K562 (cell line): ENCODE measurements around the gene LGALS7B. TPM values are rescaled to one million over a fixed set of nuclear protein-coding genes. Genes with fewer than 3 reads are reported as not detected.
A peak's percentile ranks its signal among the peaks of the same experiment; 100 is the strongest.
"Not testable (repeated sequence)": the region's sequence is repeated elsewhere in the genome, so short reads cannot be mapped to it uniquely, and the experiment has no call there.

Source experiments
- ATAC-seq: fragments of 200-7000 bp; cut with Tn5 transposase; 3 replicates; pipeline ENCODE4 v1.9.1; 2020; ENCODE audit warnings: moderate library complexity
- BruUV-seq: library from RNA; stranded (reverse); fragments of 400-500 nt; replicated peaks from 2 replicates; lab custom pipeline; 2021; lab: Mats Ljungman, UMichigan
- CTCF ChIA-PET: fragments of 300-600 bp; formaldehyde crosslinking; extraction: SDS; loops from one replicate; lab custom pipeline; 2021; ENCODE audit warnings: low intra/inter-chr PET ratio; lab: Yijun Ruan, JAX
- POLR2A ChIA-PET: fragments of 300-600, 350-650 bp; sonication (Branson Sonifier 250); formaldehyde crosslinking; extraction: SDS; loops from one replicate; lab custom pipeline; 2021; ENCODE audit warnings: antibody characterized with exemption, inconsistent platforms; lab: Yijun Ruan, JAX
- DNase-seq, 4 experiments: peaks; one replicate each; pipeline versions ENCODE4 v3.0.0 to v3.0.0-alpha.2; 2011 to 2018; ENCODE audit warnings: low spot score in 3 of 4, mixed read lengths in 3 of 4; ENCODE audit errors: extremely low read depth in 1 of 4
- FAIRE-seq: peaks from 2 replicates; lab custom pipeline; 2011; peaks lifted over from hg19 to GRCh38; lab: Jason Lieb, UNC
- H2AFZ ChIP-seq: 2 replicates; pipeline ENCODE4 v1.6.0; 2011; ENCODE audit warnings: low read depth, low read length, control low read depth, inconsistent platforms
- H3K27ac ChIP-seq: fragments of 200-600 bp; 3 replicates; pipeline ENCODE4 v1.8.0; 2011; ENCODE audit warnings: low read depth, mild to moderate bottlenecking, control low read depth, inconsistent platforms, low read length, moderate library complexity, mixed read lengths; ENCODE audit errors: extremely low read depth
- H3K27me3 ChIP-seq, 2 experiments: fragments of 300-600 bp in 1 of 2; 2 replicates in 1 of 2; 3 replicates in 1 of 2; pipeline versions ENCODE4 v1.6.0 to v1.8.0; 2011; ENCODE audit warnings: inconsistent platforms in 2 of 2, low read length in 2 of 2, mild to moderate bottlenecking in 1 of 2, mixed read lengths in 1 of 2, moderate library complexity in 1 of 2; ENCODE audit not compliant: control insufficient read depth in 2 of 2, insufficient read depth in 2 of 2
- H3K36me3 ChIP-seq: fragments of 300-600 bp; 3 replicates; pipeline ENCODE4 v1.8.0; 2011; ENCODE audit warnings: mild to moderate bottlenecking, low read length, inconsistent platforms; ENCODE audit not compliant: control insufficient read depth, insufficient read depth
- H3K4me1 ChIP-seq, 2 experiments: fragments of 200-600 bp in 1 of 2; replicated peaks in 1 of 2; 2 replicates in 1 of 2; 3 replicates in 1 of 2; pipeline versions ENCODE4 v1.5.1 to v1.8.0; 2011; ENCODE audit warnings: inconsistent platforms in 2 of 2, low read length in 2 of 2, mild to moderate bottlenecking in 1 of 2, mixed read lengths in 1 of 2, moderate library complexity in 1 of 2; ENCODE audit not compliant: control insufficient read depth in 2 of 2, insufficient read depth in 2 of 2
- H3K4me2 ChIP-seq: 2 replicates; pipeline ENCODE4 v1.6.1; 2011; ENCODE audit warnings: low read length, control low read depth, inconsistent platforms, mixed read lengths; ENCODE audit not compliant: insufficient read depth
- H3K4me3 ChIP-seq: fragments of 200-600 bp; sonication (generic), shearing (Covaris generic); 2 replicates; pipeline ENCODE4 v1.5.1; 2016; ENCODE audit warnings: control low read depth, inconsistent platforms
- H3K79me2 ChIP-seq: fragments of 200-600 bp; 3 replicates; pipeline ENCODE4 v1.8.0; 2011; ENCODE audit warnings: low read length, inconsistent platforms; ENCODE audit not compliant: control insufficient read depth, insufficient read depth
- H3K9ac ChIP-seq, 2 experiments: 2 replicates each; pipeline versions ENCODE4 v1.6.0 to v1.6.1; 2011; ENCODE audit warnings: low read depth in 2 of 2, low read length in 2 of 2, control low read depth in 1 of 2, inconsistent platforms in 1 of 2, mild to moderate bottlenecking in 1 of 2, mixed read lengths in 1 of 2; ENCODE audit not compliant: insufficient read depth in 1 of 2
- H3K9me1 ChIP-seq: one replicate; pipeline ENCODE4 v1.6.0; 2011; ENCODE audit warnings: inconsistent platforms, mild to moderate bottlenecking, low read length, moderate library complexity; ENCODE audit not compliant: control insufficient read depth, insufficient read depth
- H3K9me3 ChIP-seq: replicated peaks from 2 replicates; pipeline ENCODE4 v1.5.1; 2011; ENCODE audit warnings: low read depth, low read length, inconsistent platforms; ENCODE audit not compliant: control insufficient read depth, insufficient read depth
- H4K20me1 ChIP-seq: replicated peaks from 2 replicates; pipeline ENCODE4 v1.6.1; 2011; ENCODE audit warnings: low read length, inconsistent platforms, mixed read lengths; ENCODE audit not compliant: control insufficient read depth, insufficient read depth
- HLTF ChIP-seq: fragments of 450-650 bp; IDR thresholded peaks from 2 replicates; pipeline ENCODE4 v1.6.1; 2016
- POLR2G ChIP-seq: fragments of 200-400 bp; formaldehyde crosslinking; IDR thresholded peaks from 2 replicates; pipeline ENCODE4 v1.6.1; 2017; ENCODE audit warnings: low read depth, mild to moderate bottlenecking, antibody characterized with exemption, low read length, moderate library complexity
- RBFOX2 ChIP-seq: fragments of 200-400 bp; formaldehyde crosslinking; IDR thresholded peaks from 2 replicates; pipeline ENCODE4 v1.6.1; 2017; ENCODE audit warnings: low read depth, mild to moderate bottlenecking, low read length, moderate library complexity
- RBM22 ChIP-seq: fragments of 200-400 bp; formaldehyde crosslinking; IDR thresholded peaks from 2 replicates; pipeline ENCODE4 v1.6.1; 2018; ENCODE audit warnings: low read length, low read depth; ENCODE audit not compliant: poor library complexity, severe bottlenecking
- WGBS: fragments of 100-300 bp; shearing (Covaris generic); methylation state at CpG from one replicate; pipeline ENCODE4 v1.1.6; 2016; ENCODE audit warnings: low coverage, mixed read lengths; ENCODE audit not compliant: insufficient coverage; ENCODE audit errors: missing lambda C conversion rate; 5-methylcytosine and 5-hydroxymethylcytosine counted together
- in situ Hi-C: fragments of 300-500 bp; cut with MboI; formaldehyde crosslinking; loops from 4 replicates; pipeline ENCODE4 v1.15.0; 2018; ENCODE audit warnings: inconsistent platforms, mixed read lengths
- intact Hi-C: fragments of 100-400 bp; cut with micrococcal nuclease; formaldehyde crosslinking; loops from 2 replicates; pipeline ENCODE4 v1.14.2; 2022
- polyA plus RNA-seq, 8 experiments: library from polyadenylated mRNA; depleted of rRNA in 4 of 8; stranded (reverse) in 5 of 8; unstranded in 3 of 8; fragments of >200 nt; fragmentation: Nextera tagmentation in 2 of 8; fragmentation: Illumina TruSeq in 1 of 8; extraction: Ambion mirVana in 2 of 8; extraction: Trizol in 1 of 8; gene quantifications; 2 replicates each; pipeline versions ENCODE4 v1.2.1 to v1.2.3, GENCODE V29; 2011 to 2014; ENCODE audit warnings: inconsistent platforms in 1 of 8, missing spikeins in 1 of 8
- total RNA-seq, 7 experiments: library from RNA; depleted of rRNA in 6 of 7; stranded (reverse); fragments of >200 nt in 6 of 7; fragmentation: Illumina TruSeq in 2 of 7; extraction: Trizol in 2 of 7; gene quantifications; 2 replicates each; pipeline versions ENCODE4 v1.2.1 to v1.2.3, GENCODE V29; 2011 to 2021; ENCODE audit warnings: low replicate concordance in 1 of 7
- TF ChIP-seq, protein P1 (sequence below): sonication (generic); formaldehyde crosslinking; IDR thresholded peaks from 2 replicates; pipeline ENCODE4 v1.8.0; 2022; ENCODE audit warnings: missing genetic modification reagents, mild to moderate bottlenecking, moderate library complexity, borderline replicate concordance

Gene LGALS7B
- total and polyA plus RNA-seq, 9 of the 15 experiments (the other 6 are each of a cell fraction or from before 2014, with no cell fraction given): not detected

DNA sequence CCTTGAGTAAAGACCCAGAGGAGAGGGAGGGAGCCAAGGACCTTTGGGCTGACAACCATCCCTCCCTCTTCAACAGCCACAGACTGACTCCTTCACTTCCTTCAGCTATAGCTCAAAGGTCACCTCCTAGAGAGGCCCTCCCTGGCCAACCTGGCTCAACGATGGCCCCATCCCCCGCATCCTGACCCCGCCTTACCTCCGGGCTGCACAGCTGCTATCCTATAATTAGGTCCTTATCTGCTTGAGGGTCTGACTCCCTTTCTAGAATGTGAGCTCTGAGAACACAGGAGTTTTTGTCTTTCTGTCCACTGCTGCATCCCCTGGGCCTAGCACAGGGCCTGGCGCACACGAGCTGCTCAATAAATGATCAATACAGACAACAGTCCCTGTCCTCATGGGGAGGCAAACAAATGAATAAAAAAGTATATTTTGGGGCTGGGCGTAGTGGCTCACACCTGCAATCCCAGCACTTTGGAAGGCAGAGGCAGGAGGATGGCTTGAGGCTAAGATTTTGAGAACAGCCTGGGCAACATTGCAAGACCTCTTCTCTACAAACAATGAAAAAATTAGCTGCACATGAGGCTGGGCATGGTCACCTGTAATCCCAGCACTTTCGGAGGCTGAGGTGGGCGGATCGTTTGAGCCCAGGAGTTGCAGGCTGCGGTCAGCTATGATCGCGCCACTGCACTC lies 30.4 kb downstream of the LGALS7B start (continued):
- TF ChIP-seq, protein P1, sequence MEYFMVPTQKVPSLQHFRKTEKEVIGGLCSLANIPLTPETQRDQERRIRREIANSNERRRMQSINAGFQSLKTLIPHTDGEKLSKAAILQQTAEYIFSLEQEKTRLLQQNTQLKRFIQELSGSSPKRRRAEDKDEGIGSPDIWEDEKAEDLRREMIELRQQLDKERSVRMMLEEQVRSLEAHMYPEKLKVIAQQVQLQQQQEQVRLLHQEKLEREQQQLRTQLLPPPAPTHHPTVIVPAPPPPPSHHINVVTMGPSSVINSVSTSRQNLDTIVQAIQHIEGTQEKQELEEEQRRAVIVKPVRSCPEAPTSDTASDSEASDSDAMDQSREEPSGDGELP (CRISPR knock-in tag): peak; percentile 98
- no peak for TF ChIP-seq RBM22
- TF ChIP-seq, all 486 proteins: peak for 86

DNA sequence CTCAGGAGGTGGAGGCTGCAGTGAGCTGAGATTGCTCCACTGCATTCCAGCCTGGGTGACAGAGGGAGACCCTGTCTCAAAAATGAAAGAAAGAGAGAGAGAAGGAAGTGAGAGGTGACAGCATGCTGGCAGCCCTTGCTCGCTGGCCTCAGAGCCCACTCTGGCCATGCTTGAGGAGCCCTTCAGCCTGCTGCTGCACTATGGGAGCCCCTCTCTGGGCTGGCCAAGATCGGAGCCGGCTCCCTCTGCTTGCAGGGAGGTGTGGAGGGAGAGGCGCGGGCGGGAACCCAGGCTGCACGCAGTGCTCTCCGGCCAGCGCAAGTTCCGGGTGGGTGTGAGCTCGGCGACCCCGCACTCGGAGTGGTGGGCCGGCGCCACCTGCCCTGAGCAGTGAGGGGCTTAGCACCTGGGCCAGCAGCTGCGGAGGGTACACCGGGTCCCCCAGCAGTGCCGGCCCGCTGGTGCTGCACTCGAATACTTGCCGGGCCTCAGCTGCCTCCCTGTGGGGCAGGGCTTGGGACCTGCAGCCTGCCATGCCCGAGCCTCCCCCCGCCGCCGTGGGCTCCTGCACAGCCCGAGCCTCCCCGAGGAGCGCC lies 32.3 kb downstream of the LGALS7B start:
- TF ChIP-seq HLTF (peak; percentile 60), RBFOX2 (0 out of 2 replicates have a peak, but pooled peaks have one; percentile 23), POLR2G (0 out of 2 replicates have a peak, but pooled peaks have one; percentile 26)
- H3K79me2 ChIP-seq, intact Hi-C loops, ATAC-seq, in situ Hi-C loops, H3K27me3 ChIP-seq, H2AFZ ChIP-seq, CTCF ChIA-PET, DNase-seq, H3K4me2 ChIP-seq, H3K9me1 ChIP-seq, H3K4me3 ChIP-seq, H4K20me1 ChIP-seq, H3K9me3 ChIP-seq, FAIRE-seq, BruUV-seq, H3K27ac ChIP-seq, H3K9ac ChIP-seq: not testable (repeated sequence)
- WGBS: 100% methylated on average over 4 of the region's 29 CpGs
- peaks cover 12% of the 10 kb centered on the region; the same call in 2 of the 3 replicates for H3K36me3 ChIP-seq
- H3K4me1 ChIP-seq: peaks cover 20 to 40% of the 10 kb centered on the region in 2 experiments
- POLR2A ChIA-PET: interaction anchor here (0.6 to 1.5 kb wide), 4 partner anchors 11 to 185 kb away, joined by 3 to 6 read pairs (median 4); partner anchors contain the start of gene ECH1

DNA sequence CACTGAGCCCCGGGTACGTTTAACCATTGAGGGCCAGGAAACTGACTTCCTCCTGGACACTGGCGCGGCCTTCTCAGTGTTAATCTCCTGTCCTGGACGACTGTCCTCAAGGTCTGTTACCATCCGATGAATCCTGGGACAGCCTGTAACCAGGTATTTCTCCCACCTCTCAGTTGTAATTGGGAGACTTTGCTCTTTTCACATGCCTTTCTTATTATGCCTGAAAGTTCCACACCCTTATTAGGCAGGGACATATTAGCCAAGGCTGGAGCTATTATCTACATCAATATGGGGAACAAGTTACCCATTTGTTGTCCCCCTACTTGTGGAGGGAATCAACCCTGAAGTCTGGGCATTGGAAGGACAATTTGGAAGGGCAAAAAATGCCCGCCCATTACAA lies 36.9 kb downstream of the LGALS7B start:
- CTCF ChIA-PET, H3K4me2 ChIP-seq, H3K4me3 ChIP-seq, FAIRE-seq, intact Hi-C loops, H4K20me1 ChIP-seq, ATAC-seq, H3K9me1 ChIP-seq, H3K27ac ChIP-seq, H2AFZ ChIP-seq, in situ Hi-C loops, H3K9ac ChIP-seq, H3K9me3 ChIP-seq, BruUV-seq, DNase-seq, H3K79me2 ChIP-seq, H3K27me3 ChIP-seq: not testable (repeated sequence)
- H3K36me3 ChIP-seq: peaks cover 21% of the 10 kb centered on the region; the same call in 2 of the 3 replicates
- POLR2A ChIA-PET: interaction anchor here (0.8 kb wide), 1 partner anchor 12 kb away, joined by 3 read pairs; no protein-coding TSS in a partner anchor
- H3K4me1 ChIP-seq: peaks cover 5 to 19% of the 10 kb centered on the region in 2 experiments; a peak in 4 of 5 replicates
- 91% methylated on average over 5 of the region's 7 CpGs for WGBS
